K562 (cell line): Measurements from ENCODE around the gene THYN1. TPM values are rescaled to one million over a fixed set of nuclear protein-coding genes. Genes with fewer than 3 reads are reported as not detected.

Experiments
- ATAC-seq: fragments of 200-7000 bp; cut with Tn5 transposase; 3 replicates; pipeline ENCODE4 v1.9.1; 2020; ENCODE audit warnings: moderate library complexity
- BruUV-seq: library from RNA; stranded (reverse); fragments of 400-500 nt; replicated peaks from 2 replicates; lab custom pipeline; 2021; lab: Mats Ljungman, UMichigan
- CTCF ChIA-PET: fragments of 300-600 bp; formaldehyde crosslinking; extraction: SDS; loops from one replicate; lab custom pipeline; 2021; ENCODE audit warnings: low intra/inter-chr PET ratio; lab: Yijun Ruan, JAX
- POLR2A ChIA-PET: fragments of 300-600, 350-650 bp; sonication (Branson Sonifier 250); formaldehyde crosslinking; extraction: SDS; loops from one replicate; lab custom pipeline; 2021; ENCODE audit warnings: antibody characterized with exemption, inconsistent platforms; lab: Yijun Ruan, JAX
- DNase-seq, 4 experiments: peaks; one replicate each; pipeline versions ENCODE4 v3.0.0 to v3.0.0-alpha.2; 2011 to 2018; ENCODE audit warnings: low spot score in 3 of 4, mixed read lengths in 3 of 4; ENCODE audit errors: extremely low read depth in 1 of 4
- FAIRE-seq: peaks from 2 replicates; lab custom pipeline; 2011; peaks lifted over from hg19 to GRCh38; lab: Jason Lieb, UNC
- H2AFZ ChIP-seq: 2 replicates; pipeline ENCODE4 v1.6.0; 2011; ENCODE audit warnings: low read depth, low read length, control low read depth, inconsistent platforms
- H3K27ac ChIP-seq: fragments of 200-600 bp; 3 replicates; pipeline ENCODE4 v1.8.0; 2011; ENCODE audit warnings: low read depth, mild to moderate bottlenecking, control low read depth, inconsistent platforms, low read length, moderate library complexity, mixed read lengths; ENCODE audit errors: extremely low read depth
- H3K27me3 ChIP-seq, 2 experiments: fragments of 300-600 bp in 1 of 2; 2 replicates in 1 of 2; 3 replicates in 1 of 2; pipeline versions ENCODE4 v1.6.0 to v1.8.0; 2011; ENCODE audit warnings: inconsistent platforms in 2 of 2, low read length in 2 of 2, mild to moderate bottlenecking in 1 of 2, mixed read lengths in 1 of 2, moderate library complexity in 1 of 2; ENCODE audit not compliant: control insufficient read depth in 2 of 2, insufficient read depth in 2 of 2
- H3K36me3 ChIP-seq: fragments of 300-600 bp; 3 replicates; pipeline ENCODE4 v1.8.0; 2011; ENCODE audit warnings: mild to moderate bottlenecking, low read length, inconsistent platforms; ENCODE audit not compliant: control insufficient read depth, insufficient read depth
- H3K4me1 ChIP-seq, 2 experiments: fragments of 200-600 bp in 1 of 2; replicated peaks in 1 of 2; 2 replicates in 1 of 2; 3 replicates in 1 of 2; pipeline versions ENCODE4 v1.5.1 to v1.8.0; 2011; ENCODE audit warnings: inconsistent platforms in 2 of 2, low read length in 2 of 2, mild to moderate bottlenecking in 1 of 2, mixed read lengths in 1 of 2, moderate library complexity in 1 of 2; ENCODE audit not compliant: control insufficient read depth in 2 of 2, insufficient read depth in 2 of 2
- H3K4me2 ChIP-seq: 2 replicates; pipeline ENCODE4 v1.6.1; 2011; ENCODE audit warnings: low read length, control low read depth, inconsistent platforms, mixed read lengths; ENCODE audit not compliant: insufficient read depth
- H3K4me3 ChIP-seq: fragments of 200-600 bp; sonication (generic), shearing (Covaris generic); 2 replicates; pipeline ENCODE4 v1.5.1; 2016; ENCODE audit warnings: control low read depth, inconsistent platforms
- H3K79me2 ChIP-seq: fragments of 200-600 bp; 3 replicates; pipeline ENCODE4 v1.8.0; 2011; ENCODE audit warnings: low read length, inconsistent platforms; ENCODE audit not compliant: control insufficient read depth, insufficient read depth
- H3K9ac ChIP-seq, 2 experiments: 2 replicates each; pipeline versions ENCODE4 v1.6.0 to v1.6.1; 2011; ENCODE audit warnings: low read depth in 2 of 2, low read length in 2 of 2, control low read depth in 1 of 2, inconsistent platforms in 1 of 2, mild to moderate bottlenecking in 1 of 2, mixed read lengths in 1 of 2; ENCODE audit not compliant: insufficient read depth in 1 of 2
- H3K9me1 ChIP-seq: one replicate; pipeline ENCODE4 v1.6.0; 2011; ENCODE audit warnings: inconsistent platforms, mild to moderate bottlenecking, low read length, moderate library complexity; ENCODE audit not compliant: control insufficient read depth, insufficient read depth
- H3K9me3 ChIP-seq: replicated peaks from 2 replicates; pipeline ENCODE4 v1.5.1; 2011; ENCODE audit warnings: low read depth, low read length, inconsistent platforms; ENCODE audit not compliant: control insufficient read depth, insufficient read depth
- H4K20me1 ChIP-seq: replicated peaks from 2 replicates; pipeline ENCODE4 v1.6.1; 2011; ENCODE audit warnings: low read length, inconsistent platforms, mixed read lengths; ENCODE audit not compliant: control insufficient read depth, insufficient read depth
- ATF1 ChIP-seq, 2 experiments: fragments of 450-650 bp in 1 of 2; IDR thresholded peaks; 2 replicates each; pipeline ENCODE4 v1.6.1; 2016; ENCODE audit warnings: missing compliant biosample characterization in 1 of 2, missing genetic modification characterization in 1 of 2
- CHD4 ChIP-seq: fragments of 200-600 bp; sonication (generic); IDR thresholded peaks from 3 replicates; pipeline ENCODE4 v1.6.1; 2012; ENCODE audit warnings: low read depth, mild to moderate bottlenecking, mixed read lengths, low read length, inconsistent platforms; ENCODE audit not compliant: insufficient read depth, insufficient replicate concordance, poor library complexity, severe bottlenecking
- COPS2 ChIP-seq: fragments of 450-650 bp; conservative IDR thresholded peaks from 2 replicates; pipeline ENCODE4 v1.6.1; 2016; ENCODE audit warnings: mild to moderate bottlenecking, moderate library complexity
- JUN ChIP-seq, 2 experiments: sonication (generic) in 1 of 2; formaldehyde crosslinking in 1 of 2; IDR thresholded peaks; 2 replicates each; pipeline versions ENCODE4 v1.6.1 to v1.8.0; 2012 to 2022; ENCODE audit warnings: borderline replicate concordance in 2 of 2, mild to moderate bottlenecking in 2 of 2, improper control_type of control experiment in 1 of 2, low read depth in 1 of 2, low read length in 1 of 2, missing genetic modification reagents in 1 of 2
- KDM1A ChIP-seq, 2 experiments: fragments of 450-650 bp; IDR thresholded peaks; 2 replicates each; pipeline ENCODE4 v1.6.1; 2016; ENCODE audit warnings: mild to moderate bottlenecking in 2 of 2
- RFX7 ChIP-seq: fragments of 250-450 bp; sonication (Bioruptor Pico); IDR thresholded peaks from 2 replicates; pipeline ENCODE4 v1.5.1; 2021; ENCODE audit warnings: mild to moderate bottlenecking
- RHOXF2B ChIP-seq: fragments of 250-450 bp; sonication (Bioruptor Pico); conservative IDR thresholded peaks from 2 replicates; pipeline ENCODE4 v1.5.1; 2021
- SIN3B ChIP-seq: fragments of 450-650 bp; IDR thresholded peaks from 2 replicates; pipeline ENCODE4 v1.6.1; 2017; ENCODE audit warnings: low read depth, mild to moderate bottlenecking, moderate library complexity
- SMAD3 ChIP-seq: fragments of 450-650 bp; formaldehyde crosslinking; conservative IDR thresholded peaks from 2 replicates; pipeline ENCODE4 v1.4.0; 2020; ENCODE audit warnings: mild to moderate bottlenecking
- SMC3 ChIP-seq: conservative IDR thresholded peaks from 2 replicates; pipeline ENCODE4 v1.6.1; 2011; ENCODE audit warnings: low read depth, low read length, improper control_type of control experiment; ENCODE audit not compliant: insufficient read depth
- SREBF2 ChIP-seq: sonication (generic); formaldehyde crosslinking; IDR thresholded peaks from 2 replicates; pipeline ENCODE4 v1.4.0; 2020; ENCODE audit warnings: mild to moderate bottlenecking, missing genetic modification reagents
- STAT5A ChIP-seq: IDR thresholded peaks from 2 replicates; pipeline ENCODE4 v1.6.1; 2012; ENCODE audit warnings: low read length, inconsistent platforms, borderline replicate concordance
- THRAP3 ChIP-seq: fragments of 450-650 bp; IDR thresholded peaks from 2 replicates; pipeline ENCODE4 v1.6.1; 2016; ENCODE audit warnings: mild to moderate bottlenecking, inconsistent platforms, borderline replicate concordance
- ZNF143 ChIP-seq: sonication (generic); formaldehyde crosslinking; IDR thresholded peaks from 2 replicates; pipeline ENCODE4 v1.9.0; 2022; ENCODE audit warnings: mild to moderate bottlenecking, missing genetic modification reagents
- ZNF23 ChIP-seq: fragments of 250-450 bp; sonication (Bioruptor Pico); IDR thresholded peaks from 2 replicates; pipeline ENCODE4 v1.4.0; 2020; ENCODE audit warnings: mild to moderate bottlenecking
- WGBS: fragments of 100-300 bp; shearing (Covaris generic); methylation state at CpG from one replicate; pipeline ENCODE4 v1.1.6; 2016; ENCODE audit warnings: low coverage, mixed read lengths; ENCODE audit not compliant: insufficient coverage; ENCODE audit errors: missing lambda C conversion rate; 5-methylcytosine and 5-hydroxymethylcytosine counted together
- in situ Hi-C: fragments of 300-500 bp; cut with MboI; formaldehyde crosslinking; loops from 4 replicates; pipeline ENCODE4 v1.15.0; 2018; ENCODE audit warnings: inconsistent platforms, mixed read lengths
- intact Hi-C: fragments of 100-400 bp; cut with micrococcal nuclease; formaldehyde crosslinking; loops from 2 replicates; pipeline ENCODE4 v1.14.2; 2022
- polyA plus RNA-seq, 8 experiments: library from polyadenylated mRNA; depleted of rRNA in 4 of 8; stranded (reverse) in 5 of 8; unstranded in 3 of 8; fragments of >200 nt; fragmentation: Nextera tagmentation in 2 of 8; fragmentation: Illumina TruSeq in 1 of 8; extraction: Ambion mirVana in 2 of 8; extraction: Trizol in 1 of 8; gene quantifications; 2 replicates each; pipeline versions ENCODE4 v1.2.1 to v1.2.3, GENCODE V29; 2011 to 2014; ENCODE audit warnings: inconsistent platforms in 1 of 8, missing spikeins in 1 of 8
- total RNA-seq, 7 experiments: library from RNA; depleted of rRNA in 6 of 7; stranded (reverse); fragments of >200 nt in 6 of 7; fragmentation: Illumina TruSeq in 2 of 7; extraction: Trizol in 2 of 7; gene quantifications; 2 replicates each; pipeline versions ENCODE4 v1.2.1 to v1.2.3, GENCODE V29; 2011 to 2021; ENCODE audit warnings: low replicate concordance in 1 of 7
- TF ChIP-seq, protein P1 (sequence below): fragments of 450-650 bp; formaldehyde crosslinking; conservative IDR thresholded peaks from 2 replicates; pipeline ENCODE4 v1.4.0; 2022; ENCODE audit warnings: mild to moderate bottlenecking, missing genetic modification characterization

The THYN1 gene
- total and polyA plus RNA-seq, 9 of the 15 experiments (the other 6 are each of a cell fraction or from before 2014, with no cell fraction given) = 54.9 to 279 (median 104) TPM

- H3K36me3 ChIP-seq = peaks cover 78% of the 10 kb centered on the region; the same call in 2 of the 3 replicates
- POLR2A ChIA-PET = no interaction called here
Observed at GRCh38 chr11:134240592-134240991, 12.6 kb downstream of the THYN1 start.

DNA sequence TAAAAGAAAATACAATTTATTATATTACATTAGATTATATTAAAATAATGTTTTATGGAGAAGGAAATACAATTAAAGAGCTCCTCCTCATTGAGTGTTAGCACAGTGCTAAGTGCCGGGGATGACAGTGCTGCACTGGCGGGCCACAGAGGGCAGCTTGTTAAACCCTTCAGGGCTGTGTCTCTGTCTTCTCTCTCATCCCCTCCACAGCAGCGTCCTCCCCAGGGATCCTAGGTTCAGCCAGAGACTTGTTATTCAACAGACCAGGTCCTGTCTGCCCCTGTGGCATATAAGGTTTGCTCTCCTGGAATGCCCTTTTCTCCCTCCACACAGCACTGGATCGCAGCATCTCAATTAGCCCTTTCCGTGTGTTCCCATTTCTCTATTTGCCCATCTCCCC is 14.2 kb downstream of the THYN1 start:
- ATAC-seq (no peak), FAIRE-seq (no peak), DNase-seq (no peak)
- Histone ChIP-seq H3K36me3 (peaks cover 72% of the 10 kb centered on the region), H3K4me2 (no peak overlapping the region), H3K4me3 (no peak overlapping the region), H3K9ac (no peak overlapping the region), H3K27ac (no peak overlapping the region), H3K79me2 (peaks cover 23% of the 10 kb centered on the region), H3K4me1 (peaks cover 10 to 17% of the 10 kb centered on the region in 2 experiments), H2AFZ (no peak overlapping the region), H3K9me3 (no peaks in the 10 kb centered on the region), H3K27me3 (no peaks in the 10 kb centered on the region), H3K9me1 (no peaks in the 10 kb centered on the region), H4K20me1 (0 out of 2 replicates have a peak, but pooled peaks cover 4% of the 10 kb centered on the region)
- in situ Hi-C loops = no loop called here
- POLR2A ChIA-PET = interaction anchor here (1.0 to 1.6 kb wide), 2 partner anchors 15 to 88 kb away, joined by 3 to 4 read pairs; partner anchors contain the start of gene NCAPD3
- no TSS peak for BruUV-seq
- 94% methylated on average over 5 of the region's 5 CpGs for WGBS
- CTCF ChIA-PET = no interaction called here
- no peak for TF ChIP-seq SREBF2 (CRISPR knock-in tag)
- no peak for TF ChIP-seq COPS2
- no peak for TF ChIP-seq CHD4
- TF ChIP-seq SIN3B = no peak
- TF ChIP-seq SMC3 = no peak
- TF ChIP-seq, protein P1, sequence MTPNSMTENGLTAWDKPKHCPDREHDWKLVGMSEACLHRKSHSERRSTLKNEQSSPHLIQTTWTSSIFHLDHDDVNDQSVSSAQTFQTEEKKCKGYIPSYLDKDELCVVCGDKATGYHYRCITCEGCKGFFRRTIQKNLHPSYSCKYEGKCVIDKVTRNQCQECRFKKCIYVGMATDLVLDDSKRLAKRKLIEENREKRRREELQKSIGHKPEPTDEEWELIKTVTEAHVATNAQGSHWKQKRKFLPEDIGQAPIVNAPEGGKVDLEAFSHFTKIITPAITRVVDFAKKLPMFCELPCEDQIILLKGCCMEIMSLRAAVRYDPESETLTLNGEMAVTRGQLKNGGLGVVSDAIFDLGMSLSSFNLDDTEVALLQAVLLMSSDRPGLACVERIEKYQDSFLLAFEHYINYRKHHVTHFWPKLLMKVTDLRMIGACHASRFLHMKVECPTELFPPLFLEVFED (CRISPR knock-in tag) = no peak
- TF ChIP-seq ATF1 (CRISPR knock-in tag; IDR thresholded peaks at IDR 0.05) = no peak
- no peak for TF ChIP-seq ATF1 (tag; IDR thresholded peaks at IDR 0.05)
- no peak for TF ChIP-seq KDM1A (IDR thresholded peaks at IDR 0.05)
- TF ChIP-seq THRAP3 = no peak
- TF ChIP-seq ZNF143 (CRISPR knock-in tag) = no peak
- TF ChIP-seq JUN (IDR thresholded peaks at IDR 0.05; ENCODE audit: borderline replicate concordance, low read depth, low read length) = no peak
- TF ChIP-seq JUN (CRISPR knock-in tag; IDR thresholded peaks at IDR 0.05; ENCODE audit: borderline replicate concordance) = no peak
- no peak for TF ChIP-seq RFX7
- no peak for TF ChIP-seq ZNF23 (CRISPR knock-in tag)
- no peak for TF ChIP-seq RHOXF2B (CRISPR knock-in tag)
- TF ChIP-seq SMAD3 = no peak
- intact Hi-C loops = no loop called here

More at GRCh38 chr11:134240592-134240991, 12.6 kb downstream of the THYN1 start:
- Histone ChIP-seq H3K9me3 (no peaks in the 10 kb centered on the region), H3K9ac (no peak overlapping the region), H3K9me1 (no peaks in the 10 kb centered on the region), H4K20me1 (no peaks in the 10 kb centered on the region), H3K79me2 (peaks cover 6% of the 10 kb centered on the region; the same call in 2 of the 3 replicates), H2AFZ (no peak overlapping the region), H3K4me2 (no peak overlapping the region), H3K4me1 (peaks cover 3 to 9% of the 10 kb centered on the region in 2 experiments; a peak in 3 of 5 replicates), H3K4me3 (no peak overlapping the region), H3K27ac (no peak overlapping the region), H3K27me3 (no peaks in the 10 kb centered on the region)
- FAIRE-seq (no peak), ATAC-seq (no peak), DNase-seq (no peak)
- TF ChIP-seq STAT5A = no peak
- intact Hi-C loops = no loop called here
- CTCF ChIA-PET = no interaction called here
- in situ Hi-C loops = no loop called here
- WGBS = 68% methylated on average over 5 of the region's 6 CpGs
- no TSS peak for BruUV-seq
